ENCODE measurements around the gene UBE2C.

DNA sequence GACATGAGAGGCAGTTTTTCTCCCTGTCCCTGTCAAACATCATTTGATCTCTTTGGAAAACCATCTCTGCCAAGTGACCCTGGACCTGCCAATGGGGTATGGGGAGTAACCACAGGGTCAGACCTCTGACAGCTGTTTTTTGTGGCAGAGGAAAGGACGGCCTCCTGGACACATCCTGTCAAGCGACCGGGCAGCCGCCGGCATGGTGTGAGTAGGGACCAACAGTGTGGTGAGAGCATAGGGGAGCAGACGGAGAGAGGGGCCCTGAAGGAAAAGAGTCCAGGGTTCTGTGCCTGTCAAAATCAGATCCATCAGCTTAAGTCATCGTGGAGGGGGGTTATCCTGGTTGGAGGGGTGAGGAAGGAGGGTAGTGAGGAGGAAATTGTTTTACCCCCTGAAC, 10.6 kb upstream of the UBE2C start:
- TF ChIP-seq, protein P1, sequence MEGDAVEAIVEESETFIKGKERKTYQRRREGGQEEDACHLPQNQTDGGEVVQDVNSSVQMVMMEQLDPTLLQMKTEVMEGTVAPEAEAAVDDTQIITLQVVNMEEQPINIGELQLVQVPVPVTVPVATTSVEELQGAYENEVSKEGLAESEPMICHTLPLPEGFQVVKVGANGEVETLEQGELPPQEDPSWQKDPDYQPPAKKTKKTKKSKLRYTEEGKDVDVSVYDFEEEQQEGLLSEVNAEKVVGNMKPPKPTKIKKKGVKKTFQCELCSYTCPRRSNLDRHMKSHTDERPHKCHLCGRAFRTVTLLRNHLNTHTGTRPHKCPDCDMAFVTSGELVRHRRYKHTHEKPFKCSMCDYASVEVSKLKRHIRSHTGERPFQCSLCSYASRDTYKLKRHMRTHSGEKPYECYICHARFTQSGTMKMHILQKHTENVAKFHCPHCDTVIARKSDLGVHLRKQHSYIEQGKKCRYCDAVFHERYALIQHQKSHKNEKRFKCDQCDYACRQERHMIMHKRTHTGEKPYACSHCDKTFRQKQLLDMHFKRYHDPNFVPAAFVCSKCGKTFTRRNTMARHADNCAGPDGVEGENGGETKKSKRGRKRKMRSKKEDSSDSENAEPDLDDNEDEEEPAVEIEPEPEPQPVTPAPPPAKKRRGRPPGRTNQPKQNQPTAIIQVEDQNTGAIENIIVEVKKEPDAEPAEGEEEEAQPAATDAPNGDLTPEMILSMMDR (IDR thresholded peaks at IDR 0.05), result no peak
- no peak for TF ChIP-seq POLR2AphosphoS5 (IDR thresholded peaks at IDR 0.05)
- TF ChIP-seq POLR2A (IDR thresholded peaks at IDR 0.05), result no peak
- no peak for TF ChIP-seq EP300 (IDR thresholded peaks at IDR 0.05)

Data from suprapubic skin (tissue), 4 donors.